ENCODE results near the gene CYP2C19.

CYP2C19 gene

GRCh38 chr10:94846204-94846603, 83.7 kb downstream of the CYP2C19 start:
- no peak for DNase-seq (ENCODE audit: low spot score)
- TF ChIP-seq, protein P1, sequence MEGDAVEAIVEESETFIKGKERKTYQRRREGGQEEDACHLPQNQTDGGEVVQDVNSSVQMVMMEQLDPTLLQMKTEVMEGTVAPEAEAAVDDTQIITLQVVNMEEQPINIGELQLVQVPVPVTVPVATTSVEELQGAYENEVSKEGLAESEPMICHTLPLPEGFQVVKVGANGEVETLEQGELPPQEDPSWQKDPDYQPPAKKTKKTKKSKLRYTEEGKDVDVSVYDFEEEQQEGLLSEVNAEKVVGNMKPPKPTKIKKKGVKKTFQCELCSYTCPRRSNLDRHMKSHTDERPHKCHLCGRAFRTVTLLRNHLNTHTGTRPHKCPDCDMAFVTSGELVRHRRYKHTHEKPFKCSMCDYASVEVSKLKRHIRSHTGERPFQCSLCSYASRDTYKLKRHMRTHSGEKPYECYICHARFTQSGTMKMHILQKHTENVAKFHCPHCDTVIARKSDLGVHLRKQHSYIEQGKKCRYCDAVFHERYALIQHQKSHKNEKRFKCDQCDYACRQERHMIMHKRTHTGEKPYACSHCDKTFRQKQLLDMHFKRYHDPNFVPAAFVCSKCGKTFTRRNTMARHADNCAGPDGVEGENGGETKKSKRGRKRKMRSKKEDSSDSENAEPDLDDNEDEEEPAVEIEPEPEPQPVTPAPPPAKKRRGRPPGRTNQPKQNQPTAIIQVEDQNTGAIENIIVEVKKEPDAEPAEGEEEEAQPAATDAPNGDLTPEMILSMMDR (IDR thresholded peaks at IDR 0.05; ENCODE audit: borderline replicate concordance, control extremely low read depth, extremely low read depth, insufficient read depth, missing control alignments) = no peak
- in situ Hi-C loops (cut with MboI; ENCODE audit: low sequenced_read_pairs, unreplicated experiment) = no loop called here

DNA sequence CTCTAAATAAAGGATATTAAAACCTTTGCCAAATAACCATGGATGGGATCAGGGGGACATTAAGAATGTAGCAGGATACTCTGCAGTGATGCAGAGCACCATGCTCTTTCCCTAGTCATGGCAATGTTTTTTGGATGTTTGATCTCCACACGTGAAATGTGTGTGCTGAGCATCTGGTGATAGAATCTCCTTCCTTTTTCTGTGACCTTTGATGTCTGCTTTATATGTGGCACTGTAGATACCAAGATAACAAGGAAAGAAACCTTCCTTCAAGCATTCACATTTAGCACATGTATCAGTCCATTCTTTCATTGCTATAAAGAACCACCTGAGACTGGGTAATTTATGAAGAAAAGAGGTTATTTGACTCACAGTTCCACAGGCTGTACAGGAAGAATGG, 88.3 kb downstream of the CYP2C19 start:
- TF ChIP-seq, protein P1 (IDR thresholded peaks at IDR 0.05; ENCODE audit: borderline replicate concordance, control extremely low read depth, extremely low read depth, insufficient read depth, missing control alignments) = no peak
- in situ Hi-C loops (cut with MboI; ENCODE audit: low sequenced_read_pairs, unreplicated experiment) = no loop called here
- no peak for DNase-seq (ENCODE audit: low spot score)

DNA sequence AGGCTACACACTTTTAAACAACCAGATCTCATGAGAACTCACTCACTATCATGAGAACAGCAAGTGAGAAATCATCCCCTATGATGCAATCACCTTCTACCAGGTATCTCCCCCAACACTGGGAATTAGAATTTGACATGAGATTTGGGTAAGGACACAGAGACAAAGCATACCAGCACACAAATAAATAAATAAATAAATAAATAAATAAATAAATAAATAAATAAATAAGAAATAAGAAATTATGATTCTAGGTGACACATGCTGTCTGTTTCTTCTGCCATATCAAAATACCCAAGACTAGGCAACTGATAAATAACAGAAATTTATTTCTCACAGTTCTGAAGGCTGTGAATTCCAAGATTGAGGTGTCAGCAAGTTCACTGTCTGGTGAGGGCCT, 88.8 kb downstream of the CYP2C19 start:
- in situ Hi-C loops (cut with MboI; ENCODE audit: low sequenced_read_pairs, unreplicated experiment) = no loop called here
- TF ChIP-seq, protein P1 (IDR thresholded peaks at IDR 0.05; ENCODE audit: borderline replicate concordance, control extremely low read depth, extremely low read depth, insufficient read depth, missing control alignments) = no peak
- DNase-seq (ENCODE audit: low spot score) = no peak

DNA sequence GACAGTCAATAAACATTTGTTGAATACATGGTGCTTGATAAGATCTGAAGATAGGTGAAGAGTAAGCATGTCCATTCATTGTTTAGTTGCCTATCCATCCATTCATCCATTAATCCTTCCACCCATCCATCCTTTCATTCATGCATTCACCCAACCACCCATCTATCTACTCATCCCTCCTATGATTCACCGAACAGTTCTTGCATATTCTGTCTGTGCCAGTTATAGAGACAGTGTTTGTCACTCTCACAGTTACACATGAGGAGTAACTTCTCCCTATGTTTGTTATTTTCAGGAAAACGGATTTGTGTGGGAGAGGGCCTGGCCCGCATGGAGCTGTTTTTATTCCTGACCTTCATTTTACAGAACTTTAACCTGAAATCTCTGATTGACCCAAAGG, 90.0 kb downstream of the CYP2C19 start:
- no peak for DNase-seq (ENCODE audit: low spot score)
- TF ChIP-seq, protein P1 (IDR thresholded peaks at IDR 0.05; ENCODE audit: borderline replicate concordance, control extremely low read depth, extremely low read depth, insufficient read depth, missing control alignments) = no peak
- in situ Hi-C loops (cut with MboI; ENCODE audit: low sequenced_read_pairs, unreplicated experiment) = no loop called here

DNA sequence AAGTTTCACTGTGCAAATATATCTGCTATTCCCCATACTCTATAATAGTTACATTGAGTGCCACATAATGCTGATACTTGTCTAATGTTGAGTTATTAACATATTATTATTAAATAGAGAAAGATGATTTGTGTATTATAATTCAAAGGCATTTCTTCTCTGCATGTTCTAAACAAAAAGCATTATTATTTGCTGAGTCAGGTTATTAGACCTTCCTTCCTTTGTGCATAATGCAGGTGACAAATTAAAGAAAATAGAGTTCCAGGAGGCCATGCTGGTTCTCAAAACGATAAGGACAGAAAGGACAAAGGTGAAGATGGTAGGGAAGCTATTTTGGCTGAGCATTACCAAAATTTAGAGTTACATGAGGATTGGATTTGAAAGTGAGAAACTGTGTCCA, 90.6 kb downstream of the CYP2C19 start:
- no peak for DNase-seq (ENCODE audit: low spot score)
- in situ Hi-C loops (cut with MboI; ENCODE audit: low sequenced_read_pairs, unreplicated experiment) = no loop called here
- TF ChIP-seq, protein P1 (IDR thresholded peaks at IDR 0.05; ENCODE audit: borderline replicate concordance, control extremely low read depth, extremely low read depth, insufficient read depth, missing control alignments) = no peak

DNA sequence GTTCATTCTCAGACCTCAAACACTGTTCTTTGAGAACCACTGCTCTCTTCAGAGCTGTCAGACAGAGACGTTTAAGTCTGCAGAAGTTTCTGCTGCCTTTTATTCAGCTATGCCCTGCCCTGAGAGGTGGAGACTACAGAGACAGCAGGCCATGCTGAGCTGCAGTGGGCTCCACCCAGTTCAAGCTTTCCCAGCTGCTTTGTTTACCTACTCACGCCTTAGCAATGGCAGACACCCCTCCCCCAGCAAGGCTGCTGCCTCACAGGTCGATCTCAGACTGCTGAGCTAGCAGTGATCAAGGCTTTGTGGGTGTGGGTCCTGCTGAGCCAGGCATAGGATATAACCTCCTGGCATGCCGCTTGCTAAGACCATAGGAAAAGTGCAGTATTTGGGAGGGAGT, 95.5 kb downstream of the CYP2C19 start:
- TF ChIP-seq, protein P1 (IDR thresholded peaks at IDR 0.05; ENCODE audit: borderline replicate concordance, control extremely low read depth, extremely low read depth, insufficient read depth, missing control alignments) = no peak

DNA sequence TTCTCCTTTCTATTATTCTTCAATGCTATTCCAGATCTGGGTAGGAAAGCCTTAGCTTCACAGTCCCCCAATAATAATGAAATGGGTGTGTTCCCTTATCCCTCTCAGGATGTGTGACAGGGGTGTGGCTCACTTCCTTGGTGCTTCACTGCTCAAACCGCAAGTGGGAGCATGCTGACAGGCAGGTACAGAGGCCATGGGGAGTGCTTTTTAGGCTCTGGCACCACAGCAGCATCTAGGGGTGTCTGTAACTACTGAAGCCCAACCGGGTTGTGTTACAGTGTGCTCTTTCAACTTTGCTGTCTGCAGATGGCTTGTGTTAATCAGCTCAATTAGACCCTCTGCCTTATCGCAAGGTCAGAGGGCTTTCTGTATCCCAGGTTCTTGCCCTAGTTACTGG, 96.6 kb downstream of the CYP2C19 start:
- in situ Hi-C loops (cut with MboI; ENCODE audit: low sequenced_read_pairs, unreplicated experiment) = no loop called here
- TF ChIP-seq, protein P1 (IDR thresholded peaks at IDR 0.05; ENCODE audit: borderline replicate concordance, control extremely low read depth, extremely low read depth, insufficient read depth, missing control alignments) = no peak
- no peak for DNase-seq (ENCODE audit: low spot score)

More for the DNA sequence above, 95.5 kb downstream of the CYP2C19 start:
- in situ Hi-C loops (cut with MboI; ENCODE audit: low sequenced_read_pairs, unreplicated experiment) = no loop called here
- no peak for DNase-seq (ENCODE audit: low spot score)
